ENCODE measurements around the gene FRMPD4.

DNA sequence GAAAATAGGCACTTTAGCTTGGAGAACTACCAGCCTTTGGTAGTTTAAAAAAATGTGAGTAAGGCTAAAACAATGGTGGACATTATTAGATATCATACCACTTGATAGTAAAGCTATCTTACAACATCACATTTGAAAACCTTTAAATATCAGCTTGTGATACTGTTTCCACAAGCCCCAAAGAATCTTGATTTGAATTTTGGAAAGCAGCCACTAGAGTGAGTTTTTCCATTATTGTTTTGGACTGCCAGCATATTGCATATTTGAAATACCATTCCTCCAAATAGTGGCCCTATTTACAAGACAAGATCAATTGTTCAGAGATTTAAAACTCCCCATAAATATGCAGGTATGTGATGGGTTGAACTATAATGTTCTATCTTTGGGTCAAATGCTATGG lies 349.9 kb downstream of the FRMPD4 start:
- TF ChIP-seq GLIS3 (CRISPR knock-in tag; IDR thresholded peaks at IDR 0.05) (no peak), ZNF8 (CRISPR knock-in tag; IDR thresholded peaks at IDR 0.05) (no peak), ZFP30 (CRISPR knock-in tag; IDR thresholded peaks at IDR 0.05) (no peak), POU6F1 (CRISPR knock-in tag; IDR thresholded peaks at IDR 0.05; ENCODE audit: borderline replicate concordance, low read depth) (no peak)
- TF ChIP-seq, protein P1, sequence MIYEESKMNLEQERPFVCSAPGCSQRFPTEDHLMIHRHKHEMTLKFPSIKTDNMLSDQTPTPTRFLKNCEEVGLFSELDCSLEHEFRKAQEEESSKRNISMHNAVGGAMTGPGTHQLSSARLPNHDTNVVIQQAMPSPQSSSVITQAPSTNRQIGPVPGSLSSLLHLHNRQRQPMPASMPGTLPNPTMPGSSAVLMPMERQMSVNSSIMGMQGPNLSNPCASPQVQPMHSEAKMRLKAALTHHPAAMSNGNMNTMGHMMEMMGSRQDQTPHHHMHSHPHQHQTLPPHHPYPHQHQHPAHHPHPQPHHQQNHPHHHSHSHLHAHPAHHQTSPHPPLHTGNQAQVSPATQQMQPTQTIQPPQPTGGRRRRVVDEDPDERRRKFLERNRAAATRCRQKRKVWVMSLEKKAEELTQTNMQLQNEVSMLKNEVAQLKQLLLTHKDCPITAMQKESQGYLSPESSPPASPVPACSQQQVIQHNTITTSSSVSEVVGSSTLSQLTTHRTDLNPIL (CRISPR knock-in tag; IDR thresholded peaks at IDR 0.05; ENCODE audit: low read depth) = no peak
- TF ChIP-seq, protein P2, sequence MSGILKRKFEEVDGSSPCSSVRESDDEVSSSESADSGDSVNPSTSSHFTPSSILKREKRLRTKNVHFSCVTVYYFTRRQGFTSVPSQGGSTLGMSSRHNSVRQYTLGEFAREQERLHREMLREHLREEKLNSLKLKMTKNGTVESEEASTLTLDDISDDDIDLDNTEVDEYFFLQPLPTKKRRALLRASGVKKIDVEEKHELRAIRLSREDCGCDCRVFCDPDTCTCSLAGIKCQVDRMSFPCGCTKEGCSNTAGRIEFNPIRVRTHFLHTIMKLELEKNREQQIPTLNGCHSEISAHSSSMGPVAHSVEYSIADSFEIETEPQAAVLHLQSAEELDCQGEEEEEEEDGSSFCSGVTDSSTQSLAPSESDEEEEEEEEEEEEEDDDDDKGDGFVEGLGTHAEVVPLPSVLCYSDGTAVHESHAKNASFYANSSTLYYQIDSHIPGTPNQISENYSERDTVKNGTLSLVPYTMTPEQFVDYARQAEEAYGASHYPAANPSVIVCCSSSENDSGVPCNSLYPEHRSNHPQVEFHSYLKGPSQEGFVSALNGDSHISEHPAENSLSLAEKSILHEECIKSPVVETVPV (CRISPR knock-in tag; IDR thresholded peaks at IDR 0.05) = no peak

Data from SK-N-SH treated with all-trans-retinoic acid at 6 μM for 48 hours (cell line).